Stimulated activated CD4-positive, alpha-beta T cell treated with anti-CD3 and anti-CD28 coated beads, Interleukin-2, amount 100 ng/mL, for 4 hours (primary cell): Measurements from ENCODE around the gene ERCC1.
A peak's percentile ranks its signal among the peaks of the same experiment; 100 is the strongest.

Experiments
- DNase-seq: peaks from one replicate; pipeline ENCODE4 v3.0.0-alpha.2; 2020; ENCODE audit warnings: low read depth

The ERCC1 gene

GRCh38 chr19:45405435-45406225, 18.1 kb downstream of the ERCC1 start:
- DNase-seq, result peak; percentile 80

GRCh38 chr19:45404557-45405434, 18.9 kb downstream of the ERCC1 start, which contains the start of gene PPP1R13L:
Gene PPP1R13L (minus strand): TSS chr19:45405069. CDS start chr19:45398318, 6,751 bp downstream.
- peak; percentile 31 for DNase-seq

- peak; percentile 40 for DNase-seq
These were observed 19.7 kb downstream of the ERCC1 start for GRCh38 chr19:45403781-45404556.

GRCh38 chr19:45403272-45403671, 20.4 kb downstream of the ERCC1 start:
- DNase-seq, result no peak

GRCh38 chr19:45402298-45403061, 21.2 kb downstream of the ERCC1 start:
- DNase-seq, result no peak

- DNase-seq, result no peak
These were observed 21.9 kb downstream of the ERCC1 start for GRCh38 chr19:45401815-45402214.

- no peak for DNase-seq
These were observed 23.5 kb downstream of the ERCC1 start for GRCh38 chr19:45400192-45400591.

GRCh38 chr19:45395821-45396617, 27.7 kb downstream of the ERCC1 start:
- no peak for DNase-seq

GRCh38 chr19:45391871-45392665, 31.6 kb downstream of the ERCC1 start:
- DNase-seq, result no peak

- no peak for DNase-seq
These were observed 32.4 kb downstream of the ERCC1 start for GRCh38 chr19:45391346-45391745.

GRCh38 chr19:45385392-45386221, 38.1 kb downstream of the ERCC1 start:
- DNase-seq, result no peak

- DNase-seq, result no peak
These were observed 41.3 kb downstream of the ERCC1 start for GRCh38 chr19:45382426-45382825.

GRCh38 chr19:45380107-45380506, 43.6 kb downstream of the ERCC1 start:
- no peak for DNase-seq

- DNase-seq, result no peak
These were observed 47.5 kb downstream of the ERCC1 start for GRCh38 chr19:45376045-45376724.

- DNase-seq, result peak; percentile 100
These were observed 53.1 kb downstream of the ERCC1 start, which contains the start of gene ERCC2 for GRCh38 chr19:45370410-45371204. Gene ERCC2 (minus strand): TSS chr19:45370573. CDS start chr19:45370540, 33 bp downstream.

GRCh38 chr19:45368737-45369340, 54.9 kb downstream of the ERCC1 start:
- no peak for DNase-seq

GRCh38 chr19:45368127-45368526, 55.6 kb downstream of the ERCC1 start:
- no peak for DNase-seq
